Esophagus muscularis mucosa (tissue), 4 donors: ENCODE results near the gene TBC1D21.
A peak's percentile ranks its signal among the peaks of the same experiment; 100 is the strongest.

Experiments used
- CTCF ChIP-seq, 3 experiments: fragments of 200-600 bp in 2 of 3; fragments of 450-650 bp in 1 of 3; sonication (generic) in 2 of 3; IDR thresholded peaks; one replicate each; pipeline ENCODE4 v1.5.1; 2017 to 2019; ENCODE audit warnings: antibody characterized with exemption in 3 of 3, mild to moderate bottlenecking in 2 of 3, moderate library complexity in 1 of 3
- EP300 ChIP-seq: sonication (generic); formaldehyde crosslinking; IDR thresholded peaks from one replicate; pipeline ENCODE4 v1.6.1; 2017; ENCODE audit warnings: antibody characterized with exemption
- POLR2A ChIP-seq: fragments of 450-650 bp; IDR thresholded peaks from one replicate; pipeline ENCODE4 v1.6.1; 2017; ENCODE audit warnings: antibody characterized with exemption, moderate library complexity, mild to moderate bottlenecking, low read depth
- POLR2AphosphoS5 ChIP-seq, 2 donors: sonication (generic); formaldehyde crosslinking; IDR thresholded peaks; one replicate each; pipeline ENCODE4 v1.6.1; 2017; ENCODE audit warnings: antibody characterized with exemption in 2 of 2

GRCh38 chr15:73873889-73874511 lies 636 bp downstream of the TBC1D21 start:
- TF ChIP-seq EP300: no peak
- TF ChIP-seq CTCF (IDR thresholded peaks at IDR 0.05): peak; percentile 64 to 66 (median 65)
- no peak for TF ChIP-seq POLR2AphosphoS5 (IDR thresholded peaks at IDR 0.05)
- no peak for TF ChIP-seq POLR2A
